Epithelial cell of prostate (primary cell): Measurements from ENCODE around the gene R3HDM4.

Experiments
- DNase-seq: peaks from one replicate; pipeline ENCODE4 v3.0.0-alpha.2; 2011; ENCODE audit warnings: low read depth, low spot score
- H3K27ac ChIP-seq: fragments of 450-650 bp; 2 replicates; pipeline ENCODE4 v1.5.1; 2017; ENCODE audit warnings: mild to moderate bottlenecking

R3HDM4 gene

DNA sequence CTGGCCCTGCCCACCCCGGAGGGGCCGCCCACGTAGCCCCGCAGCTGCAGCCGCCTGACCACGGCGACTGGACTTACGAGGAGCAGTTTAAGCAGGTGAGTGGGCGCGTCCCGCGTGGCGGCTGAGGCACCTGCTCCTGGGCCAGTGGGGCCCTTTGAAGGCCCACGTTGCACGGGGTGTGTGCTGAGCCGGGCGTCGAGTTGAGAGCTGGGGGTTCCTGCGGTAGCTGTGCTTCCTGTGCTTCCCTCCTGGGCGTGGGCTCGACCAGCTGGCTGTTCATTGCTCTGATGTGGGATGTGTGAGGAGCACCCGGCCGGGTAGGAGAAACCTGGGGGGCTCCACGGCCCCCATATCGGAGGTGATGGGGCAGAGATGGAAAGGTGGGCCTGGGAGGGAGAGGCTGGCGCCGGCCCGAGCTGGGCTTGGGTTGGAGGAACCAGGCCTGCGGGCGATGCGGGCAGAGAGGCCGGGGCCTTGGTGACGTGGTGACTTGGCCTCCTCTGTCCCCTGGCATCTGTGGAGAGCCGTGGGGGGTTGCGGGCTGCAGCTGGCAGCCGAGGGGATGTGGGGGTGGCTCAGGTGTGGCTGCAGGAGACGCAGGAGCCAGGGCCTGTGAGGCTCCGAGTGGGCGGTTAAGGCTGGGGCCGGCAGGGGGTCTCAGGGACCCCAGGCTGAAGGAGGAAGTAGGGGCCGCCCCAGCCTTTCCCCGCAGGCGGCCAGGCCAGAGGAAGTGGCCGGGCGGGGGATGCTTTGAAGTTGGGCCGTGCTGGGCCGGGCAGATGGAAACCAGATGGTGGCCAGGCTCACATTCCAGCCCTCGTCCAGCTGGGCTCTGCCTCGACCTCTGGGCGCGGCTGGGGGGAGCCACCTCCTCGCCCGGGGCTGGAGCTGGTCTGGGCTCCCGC is 19.9 kb upstream of the R3HDM4 start:
- DNase-seq, result no peak
- no peak overlapping the region for H3K27ac ChIP-seq

DNA sequence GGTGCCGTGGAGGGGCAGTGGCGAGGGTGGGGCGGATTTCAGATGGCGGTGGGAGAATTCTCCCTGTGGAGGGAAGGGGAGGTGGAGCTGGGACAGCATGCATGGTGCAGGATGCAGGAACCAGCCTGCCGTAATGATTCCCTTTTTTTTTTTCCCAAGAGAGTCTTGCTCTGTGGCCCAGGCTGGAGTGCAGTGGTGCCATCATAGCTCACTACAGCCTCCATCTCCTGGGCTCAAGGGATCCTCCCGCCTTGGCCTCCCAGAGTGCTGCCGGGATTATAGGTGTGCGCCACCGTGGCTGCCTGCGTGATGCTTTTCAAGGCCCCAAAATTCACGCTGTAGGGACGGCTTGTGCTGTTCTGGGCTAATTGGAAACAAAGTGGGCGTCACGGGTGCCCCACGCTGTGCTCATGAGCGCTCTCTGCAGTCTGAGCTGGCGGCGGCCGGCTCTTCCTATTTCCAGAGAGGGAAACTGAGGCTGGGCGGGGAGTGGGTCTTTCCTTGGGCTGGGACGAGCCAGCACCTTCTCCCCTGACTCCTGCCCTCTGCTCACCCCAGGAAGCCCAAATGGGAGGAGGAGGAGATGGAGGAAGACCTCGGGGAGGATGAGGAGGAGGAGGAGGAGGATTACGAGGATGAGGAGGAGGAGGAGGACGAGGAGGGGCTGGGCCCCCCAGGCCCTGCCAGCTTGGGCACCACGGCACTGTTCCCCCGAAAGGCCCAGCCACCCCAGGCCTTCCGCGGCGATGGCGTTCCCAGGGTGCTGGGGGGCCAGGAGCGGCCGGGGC is 19.0 kb upstream of the R3HDM4 start:
- no peak overlapping the region for H3K27ac ChIP-seq
- no peak for DNase-seq

DNA sequence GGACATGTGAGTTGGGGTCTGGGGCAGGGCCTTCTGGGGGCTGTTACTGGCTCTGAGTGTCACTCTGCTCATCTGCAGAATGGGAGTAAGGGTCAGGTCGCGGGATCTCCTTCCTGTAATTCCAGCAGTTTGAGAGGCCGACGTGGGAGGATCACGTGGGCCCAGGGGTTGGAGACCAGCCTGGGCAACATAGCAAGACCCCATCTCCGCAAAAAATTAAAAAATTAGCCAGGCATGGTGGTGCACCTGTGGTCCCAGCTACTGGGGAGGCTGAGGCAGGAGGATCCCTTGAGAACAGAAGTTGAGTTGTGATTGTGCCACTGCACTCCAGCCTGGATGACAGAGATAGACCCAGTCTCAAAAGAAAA is 16.9 kb upstream of the R3HDM4 start:
- no peak overlapping the region for H3K27ac ChIP-seq
- no peak for DNase-seq

DNA sequence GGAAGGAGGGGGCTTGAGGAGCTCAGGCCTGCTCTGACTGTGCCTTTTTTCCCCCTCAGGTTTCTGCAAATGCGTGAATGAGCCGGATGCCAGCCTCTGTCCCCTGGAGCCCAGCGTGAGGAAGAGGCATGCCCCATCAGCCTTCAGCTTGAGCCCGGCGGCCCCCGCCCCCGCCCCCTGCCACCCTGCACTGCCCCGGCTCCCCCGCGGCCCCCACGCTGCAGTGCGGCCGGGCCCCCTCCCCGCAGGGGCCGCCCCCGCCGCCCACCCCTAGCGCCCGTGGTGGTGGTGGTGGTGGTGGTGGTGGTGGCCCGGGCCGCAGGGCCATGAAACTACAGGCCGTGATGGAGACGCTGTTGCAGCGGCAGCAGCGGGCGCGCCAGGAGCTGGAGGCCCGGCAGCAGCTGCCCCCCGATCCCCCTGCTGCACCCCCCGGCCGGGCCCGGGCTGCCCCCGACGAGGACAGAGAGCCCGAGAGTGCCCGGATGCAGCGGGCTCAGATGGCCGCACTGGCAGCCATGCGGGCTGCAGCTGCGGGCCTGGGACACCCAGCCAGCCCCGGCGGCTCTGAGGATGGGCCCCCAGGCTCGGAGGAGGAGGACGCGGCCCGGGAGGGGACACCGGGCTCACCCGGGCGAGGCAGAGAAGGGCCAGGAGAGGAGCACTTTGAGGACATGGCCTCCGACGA is 16.3 kb upstream of the R3HDM4 start:
- DNase-seq, result no peak
- no peak overlapping the region for H3K27ac ChIP-seq

DNA sequence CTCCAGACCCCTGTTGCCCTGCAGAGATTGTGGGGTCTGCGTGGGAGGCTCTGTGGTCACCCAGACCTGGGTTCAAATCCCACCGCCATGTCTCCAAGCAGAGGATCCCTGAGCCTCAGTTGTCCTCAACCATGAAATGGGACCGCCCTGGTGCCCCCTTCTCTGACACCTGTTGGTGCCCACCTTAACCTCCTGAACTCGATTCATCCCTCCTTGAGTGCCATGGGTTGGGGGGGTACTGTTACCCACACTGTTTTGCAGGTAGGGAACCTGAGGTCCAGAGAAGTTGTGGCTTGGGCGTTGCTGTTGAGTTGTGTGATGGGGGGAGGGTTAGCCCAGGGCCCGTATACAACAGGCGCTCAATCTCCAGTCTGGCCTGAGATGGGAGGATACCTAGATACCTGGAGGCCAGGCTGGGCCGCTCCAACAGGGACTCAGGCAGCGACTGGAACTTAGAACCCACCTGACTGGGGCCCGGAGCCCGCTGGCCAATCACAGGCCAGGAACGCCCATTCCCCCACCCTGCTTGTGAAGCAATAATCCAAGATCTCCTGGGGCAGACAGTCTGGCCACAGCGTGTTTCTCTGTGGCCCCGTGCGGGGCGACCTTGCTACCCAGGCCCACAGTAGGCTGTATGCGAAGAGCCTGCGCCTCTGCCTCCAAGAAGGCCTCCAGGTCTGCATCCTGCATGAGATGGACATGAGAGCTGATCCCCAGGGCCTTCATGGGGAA is 15.6 kb upstream of the R3HDM4 start:
- H3K27ac ChIP-seq, result no peak overlapping the region
- no peak for DNase-seq

DNA sequence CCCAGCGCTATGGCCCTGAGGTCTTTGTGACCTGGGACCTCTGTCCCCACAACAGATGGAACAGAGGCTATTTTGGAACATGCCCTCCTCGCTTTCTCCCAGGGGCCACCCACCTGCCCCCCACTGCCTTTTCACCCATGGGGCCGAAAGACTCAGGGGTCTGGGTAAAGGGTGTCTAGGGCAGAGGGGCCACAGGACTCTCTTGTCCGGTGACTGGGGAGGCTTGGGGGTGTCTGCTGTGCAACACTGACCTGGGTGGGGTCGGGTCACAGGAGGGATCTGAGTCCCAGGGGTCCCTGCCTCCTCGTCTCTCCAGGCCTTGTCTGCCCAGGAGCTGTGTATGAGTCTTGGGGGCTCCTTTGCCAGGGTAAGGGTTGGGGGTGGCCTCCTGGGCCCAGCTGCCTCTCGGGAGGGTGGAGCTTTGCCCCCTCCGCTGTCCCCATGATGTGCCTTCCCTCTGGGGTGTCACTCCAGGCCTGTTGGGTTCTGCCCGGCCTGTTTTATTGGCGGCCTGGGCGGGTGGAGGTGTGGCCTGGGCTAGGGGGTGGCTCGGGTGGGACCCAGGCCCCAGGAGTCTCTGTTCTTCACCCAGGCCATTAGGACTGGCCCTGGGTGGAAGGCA is 14.9 kb upstream of the R3HDM4 start:
- H3K27ac ChIP-seq, result no peak overlapping the region

DNA sequence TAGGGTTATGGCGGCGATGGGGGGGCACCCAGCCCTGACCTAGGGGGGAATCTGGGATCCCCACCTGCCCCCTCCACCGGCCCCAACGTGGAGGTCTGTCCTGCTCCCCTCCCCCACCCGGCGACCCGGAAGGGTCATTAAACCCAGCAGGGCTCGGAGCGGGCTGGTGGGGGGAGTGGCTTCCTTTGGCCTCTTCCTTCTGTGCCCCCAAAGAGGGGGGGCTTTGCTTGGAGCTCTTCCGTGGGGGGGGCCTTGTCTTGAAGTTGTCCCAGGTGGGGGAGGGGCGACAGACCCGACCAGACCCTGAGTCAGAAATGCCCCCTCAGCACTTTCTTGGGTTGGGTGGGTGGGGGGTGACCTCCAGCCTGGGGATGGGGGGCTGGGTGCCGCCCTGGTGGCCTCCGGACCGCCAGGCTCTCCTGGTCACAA is 14.3 kb upstream of the R3HDM4 start:
- DNase-seq, result no peak
- H3K27ac ChIP-seq, result no peak overlapping the region

More for the DNA sequence above, 14.9 kb upstream of the R3HDM4 start:
- no peak for DNase-seq

DNA sequence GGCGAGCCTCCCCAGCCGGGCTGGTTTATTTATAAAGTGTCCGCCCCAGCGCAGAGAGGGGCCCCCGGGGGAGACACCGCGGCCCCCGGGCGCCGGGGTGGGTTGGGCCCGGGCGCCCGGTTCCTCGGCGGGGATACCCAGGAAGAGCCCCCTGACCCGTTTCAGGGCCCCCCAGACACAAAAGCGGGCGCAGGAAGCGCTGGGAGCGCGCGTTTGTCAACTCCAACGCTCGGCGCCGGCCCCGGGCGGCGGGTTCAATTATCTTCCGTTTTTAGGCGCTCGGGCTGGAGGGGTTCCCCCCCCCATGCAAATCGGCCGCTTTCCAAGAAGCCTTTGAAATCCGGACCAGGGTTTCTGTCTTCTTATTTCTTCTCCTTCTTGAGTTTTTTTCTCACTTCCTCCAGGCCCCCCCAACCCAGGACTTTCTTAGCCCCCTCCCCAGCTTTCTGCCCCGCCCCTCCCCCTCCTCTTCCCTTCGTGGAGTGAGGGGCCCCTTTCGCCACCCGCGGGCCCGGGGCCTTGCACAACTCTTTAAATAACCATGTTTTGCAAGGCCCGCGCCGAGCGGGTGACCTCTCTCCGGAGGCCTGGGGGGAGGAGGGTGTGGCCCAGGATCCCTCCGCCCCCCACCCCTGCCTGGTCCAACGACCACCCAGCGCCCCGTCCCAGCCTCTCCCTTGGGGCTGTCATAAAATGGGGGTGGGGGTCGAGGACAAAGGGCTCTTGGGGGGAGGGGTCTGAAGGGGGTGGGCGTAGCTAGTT is 13.8 kb upstream of the R3HDM4 start:
- no peak for DNase-seq
- peak overlapping the region; percentile 72 for H3K27ac ChIP-seq

DNA sequence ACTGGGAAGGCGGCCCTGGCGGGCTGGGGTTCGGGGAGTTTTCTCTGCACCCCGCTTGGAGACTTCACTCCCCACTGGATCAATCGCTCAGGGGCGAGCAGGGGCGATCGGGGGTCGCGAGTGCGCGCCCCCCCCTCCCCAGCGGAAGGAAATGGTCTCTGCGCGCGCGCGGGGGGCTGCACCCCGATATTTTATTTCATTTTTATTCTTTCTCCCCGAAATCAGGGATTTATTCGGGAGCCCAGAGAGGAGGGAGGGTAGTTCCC is 13.2 kb upstream of the R3HDM4 start:
- no peak for DNase-seq
- H3K27ac ChIP-seq, result peak overlapping the region; percentile 72

DNA sequence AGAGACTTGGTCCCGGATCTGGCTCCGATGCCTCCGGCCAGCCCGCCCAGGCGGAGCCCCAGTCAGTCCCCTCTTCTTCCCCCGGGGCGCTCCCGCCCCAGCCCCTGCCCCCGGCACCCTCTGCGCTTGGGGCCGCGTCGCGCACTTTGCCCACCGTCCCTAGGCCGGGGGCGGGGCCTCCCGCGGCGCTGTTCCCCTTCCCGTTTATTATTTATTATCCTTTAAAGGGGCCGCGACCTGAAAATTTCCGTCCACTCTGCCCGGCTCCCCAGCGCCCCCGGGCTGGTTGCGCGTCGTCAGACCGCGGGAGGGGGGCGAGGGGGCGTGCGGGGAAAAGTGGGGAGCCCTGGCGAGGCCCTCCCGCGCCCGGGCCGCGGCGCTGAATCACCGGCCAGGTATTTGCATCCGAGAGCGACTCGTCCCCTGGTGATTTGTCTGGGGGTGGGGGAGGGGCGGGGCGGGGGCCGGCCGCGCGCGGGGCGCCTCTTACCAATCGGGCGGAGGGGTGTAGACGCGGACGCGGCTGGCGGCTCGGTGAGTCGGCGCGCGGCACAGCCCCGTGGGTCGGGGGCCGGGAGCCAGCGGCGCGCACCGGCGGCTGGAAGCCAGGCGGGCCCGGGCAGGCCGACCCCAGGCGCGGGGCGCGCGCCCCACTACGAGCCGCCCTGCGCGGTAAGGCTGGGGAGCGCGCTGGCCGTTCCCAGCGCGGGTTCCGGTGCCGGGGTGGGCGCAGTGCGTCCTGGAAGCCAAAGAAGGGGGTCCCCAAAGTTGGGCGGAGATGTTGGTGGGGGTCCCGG is 12.7 kb upstream of the R3HDM4 start, which contains the start of gene ARID3A:
ARID3A (plus strand) TSS at position 510 of the 797 bp plus-strand sequence. CDS start 3,494 bp downstream, outside the sequence.
- H3K27ac ChIP-seq, result peak within 1 kb of the TSS; percentile 72
- no peak for DNase-seq

DNA sequence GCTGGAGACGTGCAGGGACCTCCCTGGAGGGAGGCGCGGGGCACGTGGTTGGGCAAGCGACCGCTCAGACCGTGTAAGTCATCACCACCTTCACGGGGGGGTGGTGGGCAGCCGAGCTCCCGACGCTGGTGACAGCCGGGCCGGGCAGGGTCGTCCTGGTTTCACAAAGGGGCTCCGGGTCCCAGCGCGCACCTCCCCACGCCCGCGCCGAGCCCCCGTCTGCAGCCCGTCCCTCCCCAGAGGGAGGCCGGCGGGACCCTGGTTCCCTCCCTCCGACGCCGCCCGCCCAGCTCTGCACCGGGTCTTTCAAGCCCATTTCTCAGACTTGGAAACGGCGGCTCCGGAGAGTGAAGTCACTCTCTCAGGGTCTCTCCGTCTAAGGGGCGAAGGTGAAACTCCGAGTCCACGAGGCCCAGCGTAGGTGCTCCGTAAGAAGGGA is 12.1 kb upstream of the R3HDM4 start:
- DNase-seq, result no peak
- peak overlapping the region; percentile 72 for H3K27ac ChIP-seq

DNA sequence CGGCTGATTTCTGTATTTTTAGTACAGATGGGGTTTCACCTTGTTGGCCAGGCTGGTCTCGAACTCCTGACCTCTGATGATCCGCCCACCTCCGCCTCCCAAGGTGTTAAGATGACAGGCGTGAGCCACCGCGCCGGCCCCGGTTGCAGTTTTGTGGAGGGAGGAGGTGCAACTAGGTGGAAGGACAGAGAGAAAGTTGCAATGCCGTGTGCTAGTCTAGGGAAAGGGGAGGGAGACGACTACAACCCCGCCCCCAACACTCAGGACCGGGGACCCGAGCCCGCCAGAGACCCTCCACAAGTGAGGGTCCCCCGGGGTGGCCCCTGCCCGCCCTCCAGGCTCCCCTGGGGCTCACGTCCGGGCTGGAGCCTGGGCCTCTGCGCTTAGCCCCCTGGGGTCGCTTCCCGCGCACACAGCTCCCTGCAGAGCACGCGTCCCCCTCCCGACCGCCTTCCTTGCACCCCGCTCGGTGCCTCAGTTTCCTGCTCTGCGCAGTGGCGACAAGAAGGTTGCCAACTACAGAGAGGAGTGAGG is 11.6 kb upstream of the R3HDM4 start:
- DNase-seq, result no peak

DNA sequence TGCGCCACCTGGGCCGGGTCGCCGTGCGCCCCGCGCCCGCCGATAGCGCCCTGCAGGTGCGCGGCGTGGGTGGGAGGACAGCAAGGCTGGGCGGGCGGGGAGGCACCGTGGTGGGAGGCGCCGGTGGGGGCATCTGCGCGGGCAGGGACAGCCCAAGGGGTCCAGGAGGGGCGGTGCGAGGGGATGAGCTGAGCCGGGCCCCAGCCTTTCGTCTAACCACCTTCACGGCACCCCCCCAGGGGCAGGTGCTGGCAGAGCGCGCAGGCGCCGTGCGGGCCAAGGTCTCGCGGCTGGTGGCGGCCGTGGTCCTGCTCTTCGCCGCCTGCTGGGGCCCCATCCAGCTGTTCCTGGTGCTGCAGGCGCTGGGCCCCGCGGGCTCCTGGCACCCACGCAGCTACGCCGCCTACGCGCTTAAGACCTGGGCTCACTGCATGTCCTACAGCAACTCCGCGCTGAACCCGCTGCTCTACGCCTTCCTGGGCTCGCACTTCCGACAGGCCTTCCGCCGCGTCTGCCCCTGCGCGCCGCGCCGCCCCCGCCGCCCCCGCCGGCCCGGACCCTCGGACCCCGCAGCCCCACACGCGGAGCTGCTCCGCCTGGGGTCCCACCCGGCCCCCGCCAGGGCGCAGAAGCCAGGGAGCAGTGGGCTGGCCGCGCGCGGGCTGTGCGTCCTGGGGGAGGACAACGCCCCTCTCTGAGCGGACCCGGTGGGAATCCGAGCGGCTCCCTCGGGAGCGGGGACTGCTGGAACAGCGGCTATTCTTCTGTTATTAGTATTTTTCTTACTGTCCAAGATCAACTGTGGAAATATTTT is 7.2 kb upstream of the R3HDM4 start:
- no peak overlapping the region for H3K27ac ChIP-seq
- DNase-seq, result no peak

More for the DNA sequence above, 11.6 kb upstream of the R3HDM4 start:
- no peak overlapping the region for H3K27ac ChIP-seq

DNA sequence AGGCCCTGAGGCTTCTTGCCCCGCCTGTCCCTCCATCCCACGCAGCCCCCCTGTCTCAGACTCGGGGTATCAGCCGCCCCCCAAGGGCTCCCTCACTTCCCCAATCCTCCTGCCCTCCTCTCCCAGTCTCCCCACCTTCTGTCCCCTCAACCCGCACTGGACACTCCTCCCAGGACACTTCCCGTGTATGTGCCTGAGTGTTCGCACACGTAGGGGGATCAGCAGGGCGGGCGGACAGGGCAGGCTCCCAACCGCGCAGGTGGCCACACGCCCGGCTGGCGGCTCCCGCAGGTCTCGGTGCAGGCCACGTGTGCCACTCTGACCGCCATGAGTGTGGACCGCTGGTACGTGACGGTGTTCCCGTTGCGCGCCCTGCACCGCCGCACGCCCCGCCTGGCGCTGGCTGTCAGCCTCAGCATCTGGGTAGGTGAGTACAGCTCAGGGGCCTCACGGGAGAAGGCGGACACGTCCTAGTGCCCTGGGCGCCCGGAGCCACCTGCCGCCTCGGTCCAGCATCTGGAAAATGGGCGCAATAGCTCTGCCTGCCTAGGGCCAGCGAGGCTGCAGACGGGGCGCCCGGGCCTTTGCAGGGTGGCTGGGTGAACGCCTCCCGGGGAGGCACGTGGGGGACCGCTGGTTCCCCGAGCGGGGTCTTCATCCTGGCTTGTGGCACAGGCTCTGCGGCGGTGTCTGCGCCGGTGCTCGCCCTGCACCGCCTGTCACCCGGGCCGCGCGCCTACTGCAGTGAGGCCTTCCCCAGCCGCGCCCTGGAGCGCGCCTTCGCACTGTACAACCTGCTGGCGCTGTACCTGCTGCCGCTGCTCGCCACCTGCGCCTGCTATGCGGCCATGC is 6.4 kb upstream of the R3HDM4 start:
- no peak overlapping the region for H3K27ac ChIP-seq
- DNase-seq, result no peak

DNA sequence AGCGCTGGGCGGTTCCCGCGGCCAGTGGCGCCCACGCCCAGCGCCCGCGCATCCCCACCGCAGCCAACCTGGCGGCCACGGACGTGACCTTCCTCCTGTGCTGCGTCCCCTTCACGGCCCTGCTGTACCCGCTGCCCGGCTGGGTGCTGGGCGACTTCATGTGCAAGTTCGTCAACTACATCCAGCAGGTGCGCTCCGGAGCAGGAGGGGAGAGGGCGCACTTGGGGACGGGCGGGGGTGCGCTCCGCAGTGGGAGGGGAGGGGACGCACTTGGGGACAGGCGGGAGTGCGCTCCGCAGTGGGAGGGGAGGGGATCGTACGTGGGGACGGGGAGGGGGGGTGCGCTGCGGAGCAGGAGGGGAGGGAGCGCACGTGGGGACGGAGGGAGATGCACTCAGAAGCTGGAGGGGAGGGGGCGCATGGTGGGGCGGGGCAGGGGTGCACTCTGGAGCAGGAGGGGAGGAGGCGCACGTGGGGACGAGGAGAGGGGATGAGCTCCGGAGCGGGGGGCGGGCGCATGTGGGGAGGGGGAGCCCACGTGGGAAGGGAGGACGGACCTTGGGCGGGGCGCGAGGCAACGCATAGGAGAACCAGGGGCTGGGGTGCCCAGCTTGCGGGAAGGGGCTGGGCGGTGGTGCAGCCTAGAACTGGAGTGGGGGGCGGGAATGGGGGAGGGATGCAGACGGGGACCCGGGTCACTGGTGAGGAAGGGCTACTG is 5.6 kb upstream of the R3HDM4 start:
- H3K27ac ChIP-seq, result no peak overlapping the region
- no peak for DNase-seq

DNA sequence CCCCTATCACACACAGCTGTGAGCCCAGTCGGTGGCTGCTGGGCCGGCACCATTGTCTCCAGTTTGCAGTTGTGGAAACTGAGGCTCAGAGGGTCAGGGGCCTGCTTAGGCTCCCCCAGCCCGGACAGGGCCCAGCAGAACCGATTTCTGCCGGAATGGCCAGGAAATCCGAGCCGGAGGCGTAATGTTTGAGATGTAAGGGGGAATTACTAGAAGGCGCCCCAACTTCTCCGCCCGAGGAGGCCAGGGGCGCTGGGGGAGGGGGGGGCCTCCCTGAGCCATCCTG is 5.1 kb upstream of the R3HDM4 start:
- no peak for DNase-seq
- H3K27ac ChIP-seq, result no peak overlapping the region
